NCI-H446 (cell line): ENCODE data around the gene ORMDL3.
"Not testable (repeated sequence)": the region's sequence is repeated elsewhere in the genome, so short reads cannot be mapped to it uniquely, and the experiment has no call there.

Experiments
- DNase-seq, 2 experiments: peaks; one replicate each; lab custom pipeline; 2025; lab: John Stamatoyannopoulos, UW

Gene ORMDL3

DNA sequence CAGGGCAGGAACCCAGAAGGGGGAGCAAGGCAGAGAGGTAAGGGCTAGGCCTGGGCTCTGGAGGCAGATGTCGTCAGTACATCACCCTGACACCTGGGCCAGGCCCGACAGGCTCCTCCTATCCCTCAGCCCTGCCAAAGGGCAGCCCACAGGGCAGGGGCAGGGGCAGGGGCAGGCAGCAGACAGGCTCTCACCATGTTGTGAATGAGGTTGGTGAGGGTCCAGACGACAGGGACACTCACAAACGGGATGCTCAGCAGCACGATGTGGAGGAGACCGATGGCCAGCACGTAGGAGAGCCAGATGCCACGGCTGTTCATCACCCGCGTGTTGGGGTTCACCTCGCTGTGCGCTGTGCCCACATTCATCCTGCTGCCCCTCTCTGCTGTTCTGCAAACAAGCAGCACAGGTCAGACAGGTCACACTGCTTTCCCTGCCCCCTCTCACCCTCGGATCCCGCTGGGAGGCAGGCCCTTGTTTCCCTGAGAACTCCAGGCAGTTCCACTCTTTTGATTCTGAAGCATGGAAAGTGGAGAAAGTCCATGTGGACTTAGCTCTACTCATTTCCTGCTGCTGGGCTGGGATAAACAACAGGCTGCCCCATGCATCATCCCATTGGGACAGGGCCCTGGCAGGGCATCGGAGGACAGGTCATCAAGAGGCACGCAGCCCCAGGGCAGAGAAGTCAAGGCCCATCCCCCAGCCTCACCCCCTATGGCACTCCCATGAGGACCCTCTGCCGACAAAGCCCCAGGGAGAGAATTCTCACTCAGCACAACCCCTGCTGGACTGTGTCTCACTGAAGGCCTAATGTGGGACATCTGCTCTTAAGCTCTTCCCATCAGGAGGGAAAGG is 3.3 kb downstream of the ORMDL3 start:
- no peak for DNase-seq

DNA sequence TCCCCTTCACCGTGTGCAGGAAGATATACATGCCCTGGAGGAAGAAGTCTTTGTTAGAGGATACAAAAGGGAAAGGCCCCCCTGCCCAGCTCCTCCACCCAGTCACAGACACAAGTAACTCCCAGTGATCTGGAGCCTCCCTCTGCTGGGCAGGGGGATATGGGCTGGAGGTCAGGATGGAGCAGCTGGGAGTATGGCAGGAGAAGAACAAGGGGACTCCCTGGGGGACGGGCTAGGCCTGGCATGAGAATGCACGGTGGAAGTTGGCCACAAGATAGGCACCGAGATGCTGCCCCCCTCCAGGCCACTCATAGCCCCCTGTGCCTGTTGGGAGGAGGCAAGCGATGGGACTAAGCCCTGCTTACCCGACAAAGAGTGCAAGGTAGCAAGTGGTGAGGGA is 4.2 kb downstream of the ORMDL3 start:
- DNase-seq = no peak

GRCh38 chr17:39922006-39922405 is 5.4 kb downstream of the ORMDL3 start:
- DNase-seq = no peak

DNA sequence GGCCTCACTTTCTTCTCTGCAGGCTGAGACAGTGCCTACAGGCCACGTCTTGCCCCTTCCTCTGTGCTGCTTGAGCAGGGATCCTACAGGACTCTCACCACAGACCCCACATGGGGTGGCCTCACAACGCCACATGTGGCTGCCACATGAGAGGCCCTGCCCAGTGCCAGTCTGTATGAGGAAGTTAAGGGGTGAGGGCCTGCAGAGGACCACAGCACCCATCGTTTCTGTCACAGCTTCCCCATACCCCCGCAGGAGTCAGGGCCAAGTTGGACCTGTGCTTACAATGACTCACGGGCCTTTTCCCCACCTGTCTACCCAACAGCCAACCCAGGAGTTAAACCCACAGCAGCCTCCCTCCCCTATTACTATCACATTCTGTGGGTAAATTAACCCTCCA is 6.1 kb downstream of the ORMDL3 start:
- DNase-seq = no peak

- DNase-seq = no peak
These were observed 6.9 kb downstream of the ORMDL3 start for GRCh38 chr17:39920218-39921210.

DNA sequence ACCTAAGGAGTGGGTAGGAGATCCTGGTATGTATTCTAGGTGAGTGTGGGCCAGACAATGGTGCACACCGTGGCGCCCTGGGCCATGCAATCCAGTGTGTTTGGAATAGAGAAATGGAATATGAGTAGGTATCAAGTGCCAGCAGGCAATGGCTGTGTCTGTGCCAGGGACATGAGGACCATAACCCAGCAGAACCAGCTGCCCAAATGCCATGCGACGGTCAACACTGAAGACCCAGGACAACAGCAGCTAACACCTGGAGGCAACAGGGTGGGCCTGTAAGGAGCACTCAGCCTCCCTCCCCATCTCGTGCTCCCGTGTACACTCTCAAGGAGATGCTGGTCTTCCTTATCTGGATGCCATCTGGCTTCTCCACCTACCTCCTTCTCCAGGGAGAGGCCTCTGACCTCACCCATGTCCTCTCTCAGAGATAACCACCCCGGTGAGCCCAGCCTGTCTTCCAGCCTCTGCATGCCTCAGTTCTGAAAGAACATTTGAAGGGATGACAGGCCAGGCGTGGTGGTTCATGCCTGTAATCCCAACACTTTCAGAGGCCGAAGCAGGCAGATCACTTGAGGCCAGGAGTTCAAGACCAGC is 8.2 kb downstream of the ORMDL3 start:
- no peak for DNase-seq

GRCh38 chr17:39916918-39917317 is 10.5 kb downstream of the ORMDL3 start:
- no peak for DNase-seq

- no peak for DNase-seq
These were observed 11.8 kb downstream of the ORMDL3 start for GRCh38 chr17:39915559-39915958.

DNA sequence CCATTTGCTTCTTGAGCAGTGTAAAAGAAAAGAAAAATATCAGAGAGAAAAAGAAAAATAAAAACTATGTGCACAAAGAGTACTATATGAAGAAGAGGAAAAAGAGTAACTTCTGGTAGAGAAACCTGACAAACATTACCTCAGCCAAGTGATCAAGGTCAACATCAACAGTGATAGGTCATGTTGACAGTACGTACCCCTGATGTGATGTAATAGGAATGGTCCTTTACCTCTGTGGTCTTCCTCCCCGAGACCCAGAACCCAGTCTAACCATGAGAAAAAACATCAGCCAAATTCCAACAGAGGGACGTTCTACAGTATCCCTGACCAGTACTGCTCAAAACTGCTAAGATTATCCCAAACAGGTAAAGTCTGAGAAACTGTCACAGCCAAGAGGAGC is 13.4 kb downstream of the ORMDL3 start:
- DNase-seq = no peak

DNA sequence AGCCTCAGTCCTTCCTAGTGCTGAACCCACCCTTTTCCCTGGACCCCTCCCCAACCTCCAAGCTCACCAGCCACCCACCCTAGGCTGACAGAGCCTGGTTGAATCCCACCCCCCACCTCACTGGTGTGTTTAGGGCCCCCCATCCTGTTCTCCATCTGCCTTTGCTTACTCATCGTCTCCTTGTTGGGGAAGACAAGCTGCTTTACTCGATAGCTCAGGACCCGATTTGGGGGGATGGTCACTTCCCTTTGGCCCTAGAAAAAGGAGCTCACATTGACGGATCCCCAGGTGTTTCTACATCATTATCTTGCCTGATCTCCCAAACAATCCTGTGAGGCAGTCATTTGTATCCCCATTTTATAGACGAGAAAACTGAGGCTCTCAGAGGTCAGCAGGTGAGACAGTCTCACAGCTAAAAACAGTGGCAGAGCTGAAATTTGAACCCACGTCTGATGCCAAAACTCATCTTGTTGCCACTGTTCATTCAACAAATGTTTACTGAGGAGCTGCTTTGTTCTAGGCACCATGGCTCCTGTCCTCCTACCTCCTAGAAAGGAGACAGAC is 18.5 kb downstream of the ORMDL3 start:
- DNase-seq = no peak

- DNase-seq = no peak
These were observed 22.5 kb downstream of the ORMDL3 start for GRCh38 chr17:39904990-39905288.

DNA sequence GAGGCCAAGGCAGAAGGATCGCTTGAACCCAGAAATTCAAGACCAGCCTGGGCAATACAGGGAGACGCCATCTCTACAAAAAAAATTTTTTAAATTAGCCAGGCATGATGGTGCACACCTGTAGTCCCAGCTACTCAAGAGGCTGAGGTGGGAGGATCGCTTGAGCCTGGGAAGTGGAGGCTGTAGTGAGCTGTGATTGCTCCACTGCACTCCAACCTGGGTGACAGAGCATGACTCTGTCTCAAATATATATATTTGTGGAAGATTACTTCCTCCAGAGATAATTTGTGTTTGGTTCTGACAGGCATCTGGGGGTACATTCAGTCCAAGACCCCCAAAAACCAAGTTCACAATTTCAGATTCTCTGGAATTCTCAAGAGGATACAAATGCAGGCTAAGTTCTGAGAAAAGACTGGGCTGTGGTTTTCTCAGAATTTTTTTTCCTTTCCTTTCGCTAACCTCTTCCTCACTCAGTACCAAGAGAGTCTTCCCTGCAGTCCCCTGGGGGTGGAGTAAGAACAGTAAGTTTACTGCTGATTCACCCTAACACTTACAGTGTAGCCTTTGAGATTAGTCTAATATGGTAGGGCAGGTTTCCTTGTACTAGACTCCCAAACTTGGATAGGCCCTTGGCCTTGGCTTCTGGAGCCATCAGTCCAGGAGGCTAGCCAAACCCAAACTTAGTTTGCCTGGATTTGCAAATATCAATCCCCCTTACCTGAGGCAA is 24.1 kb downstream of the ORMDL3 start:
- DNase-seq = no peak

GRCh38 chr17:39902027-39902426 is 25.4 kb downstream of the ORMDL3 start:
- DNase-seq = not testable (repeated sequence)

GRCh38 chr17:39899215-39899614 is 28.2 kb downstream of the ORMDL3 start:
- no peak for DNase-seq

GRCh38 chr17:39898088-39898487 is 29.3 kb downstream of the ORMDL3 start:
- no peak for DNase-seq

GRCh38 chr17:39894681-39895376 is 32.6 kb downstream of the ORMDL3 start:
- no peak for DNase-seq

GRCh38 chr17:39889200-39889599 is 38.2 kb downstream of the ORMDL3 start:
- DNase-seq = no peak

GRCh38 chr17:39887078-39887477 is 40.3 kb downstream of the ORMDL3 start:
- no peak for DNase-seq

DNA sequence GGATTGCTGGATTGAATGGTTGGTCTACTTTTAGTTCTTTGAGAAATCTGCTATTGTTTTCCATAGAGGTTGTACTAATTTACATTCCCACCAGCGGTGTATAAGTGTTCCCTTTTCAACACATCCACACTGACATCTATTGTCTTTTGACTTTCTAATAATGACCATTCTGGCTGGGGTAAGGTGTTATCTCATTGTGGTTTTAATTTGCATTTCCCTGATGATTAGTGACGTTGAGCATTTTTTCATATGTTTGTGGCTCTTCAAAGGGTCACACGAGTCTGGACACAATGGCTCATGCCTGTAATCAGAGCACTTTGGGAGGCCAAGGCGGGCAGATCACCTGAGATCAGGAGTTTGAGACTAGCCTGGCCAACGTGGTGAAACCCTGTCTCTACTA is 41.3 kb downstream of the ORMDL3 start:
- not testable (repeated sequence) for DNase-seq

- DNase-seq = no peak
These were observed 54.6 kb downstream of the ORMDL3 start for GRCh38 chr17:39872751-39873150.

DNA sequence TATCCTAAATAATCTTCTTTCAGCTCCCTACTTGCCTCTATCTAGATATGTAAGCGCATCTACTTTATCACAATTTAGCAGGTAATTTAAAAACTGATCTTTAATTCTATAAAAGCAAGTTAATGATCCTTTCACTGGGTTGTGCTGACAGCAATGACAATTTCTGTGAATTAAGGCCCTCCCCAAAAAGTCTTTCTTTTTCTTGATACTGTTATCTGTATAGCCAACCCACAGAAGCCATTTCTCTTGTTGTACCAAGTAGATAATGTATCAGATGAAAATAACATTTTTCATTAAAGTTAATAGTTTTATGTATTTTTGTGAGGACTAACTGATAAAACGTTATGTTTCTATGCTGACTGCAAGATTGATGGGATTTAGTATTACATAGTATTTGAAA is 55.6 kb downstream of the ORMDL3 start:
- DNase-seq = no peak
